Gastrocnemius medialis (tissue), 4 donors: ENCODE measurements around the gene UMODL1.

ENCODE experiments used
- POLR2A ChIP-seq, 2 donors: fragments of 450-650 bp; IDR thresholded peaks; one replicate each; pipeline ENCODE4 v1.6.1; 2017; ENCODE audit warnings: antibody characterized with exemption in 2 of 2, mild to moderate bottlenecking in 2 of 2, moderate library complexity in 2 of 2
- TF ChIP-seq, protein P1 (sequence below), 5 experiments: fragments of 450-650 bp in 3 of 5; fragments of 200-600 bp in 2 of 5; sonication (generic) in 2 of 5; IDR thresholded peaks in 4 of 5; conservative IDR thresholded peaks in 1 of 5; 1 replicate in 4 of 5; 2 replicates in 1 of 5; pipeline ENCODE4 v1.5.1; 2016 to 2019; ENCODE audit warnings: antibody characterized with exemption in 5 of 5, mild to moderate bottlenecking in 3 of 5, moderate library complexity in 3 of 5

DNA sequence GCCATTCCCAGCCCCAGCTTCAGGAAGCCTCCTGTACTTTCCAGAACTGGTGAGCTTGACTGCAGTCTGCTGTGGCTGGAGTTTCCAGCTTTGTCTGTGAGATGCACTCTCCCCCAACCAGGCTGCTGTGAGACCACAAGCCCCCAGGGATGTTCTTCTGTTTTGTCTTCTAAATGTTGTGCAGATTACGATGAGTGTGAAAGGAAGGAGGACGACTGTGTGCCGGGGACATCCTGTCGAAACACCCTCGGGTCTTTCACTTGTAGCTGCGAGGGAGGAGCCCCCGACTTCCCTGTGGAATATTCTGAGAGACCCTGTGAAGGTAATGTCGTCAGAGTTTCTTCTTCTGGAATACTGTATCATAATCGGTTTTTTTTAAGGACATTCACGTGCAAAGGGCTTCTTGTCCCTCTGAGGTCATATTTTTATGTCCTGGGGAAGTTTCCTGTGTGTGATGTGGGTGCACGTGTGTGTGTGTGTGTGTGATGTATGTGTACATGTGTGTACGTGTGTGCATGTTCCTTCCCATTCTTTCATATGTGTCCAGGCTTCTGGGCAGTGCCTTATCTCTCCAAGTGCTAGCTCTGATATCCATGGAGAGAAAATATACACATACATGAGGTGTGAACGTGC, 49.9 kb downstream of the UMODL1 start:
- TF ChIP-seq, protein P1, sequence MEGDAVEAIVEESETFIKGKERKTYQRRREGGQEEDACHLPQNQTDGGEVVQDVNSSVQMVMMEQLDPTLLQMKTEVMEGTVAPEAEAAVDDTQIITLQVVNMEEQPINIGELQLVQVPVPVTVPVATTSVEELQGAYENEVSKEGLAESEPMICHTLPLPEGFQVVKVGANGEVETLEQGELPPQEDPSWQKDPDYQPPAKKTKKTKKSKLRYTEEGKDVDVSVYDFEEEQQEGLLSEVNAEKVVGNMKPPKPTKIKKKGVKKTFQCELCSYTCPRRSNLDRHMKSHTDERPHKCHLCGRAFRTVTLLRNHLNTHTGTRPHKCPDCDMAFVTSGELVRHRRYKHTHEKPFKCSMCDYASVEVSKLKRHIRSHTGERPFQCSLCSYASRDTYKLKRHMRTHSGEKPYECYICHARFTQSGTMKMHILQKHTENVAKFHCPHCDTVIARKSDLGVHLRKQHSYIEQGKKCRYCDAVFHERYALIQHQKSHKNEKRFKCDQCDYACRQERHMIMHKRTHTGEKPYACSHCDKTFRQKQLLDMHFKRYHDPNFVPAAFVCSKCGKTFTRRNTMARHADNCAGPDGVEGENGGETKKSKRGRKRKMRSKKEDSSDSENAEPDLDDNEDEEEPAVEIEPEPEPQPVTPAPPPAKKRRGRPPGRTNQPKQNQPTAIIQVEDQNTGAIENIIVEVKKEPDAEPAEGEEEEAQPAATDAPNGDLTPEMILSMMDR (IDR thresholded peaks at IDR 0.05 in 4 of 5, conservative IDR thresholded peaks at IDR 0.05 in 1 of 5) = no peak
- no peak for TF ChIP-seq POLR2A (IDR thresholded peaks at IDR 0.05)
